Hepatocyte (in vitro differentiated cells): ENCODE results near the gene SCN9A.

Source experiments
- EZH2phosphoT487 ChIP-seq: fragments of 200-600 bp; sonication (generic); IDR thresholded peaks from one replicate; pipeline ENCODE4 v1.6.1; 2018; ENCODE audit warnings: antibody characterized with exemption, mild to moderate bottlenecking, low read depth, moderate library complexity; ENCODE audit not compliant: unreplicated experiment, severe bottlenecking
- TF ChIP-seq, protein P1 (sequence below): fragments of 200-600 bp; sonication (generic); IDR thresholded peaks from 2 replicates; pipeline ENCODE4 v1.5.1; 2016; ENCODE audit warnings: antibody characterized with exemption, mild to moderate bottlenecking; ENCODE audit not compliant: poor library complexity

DNA sequence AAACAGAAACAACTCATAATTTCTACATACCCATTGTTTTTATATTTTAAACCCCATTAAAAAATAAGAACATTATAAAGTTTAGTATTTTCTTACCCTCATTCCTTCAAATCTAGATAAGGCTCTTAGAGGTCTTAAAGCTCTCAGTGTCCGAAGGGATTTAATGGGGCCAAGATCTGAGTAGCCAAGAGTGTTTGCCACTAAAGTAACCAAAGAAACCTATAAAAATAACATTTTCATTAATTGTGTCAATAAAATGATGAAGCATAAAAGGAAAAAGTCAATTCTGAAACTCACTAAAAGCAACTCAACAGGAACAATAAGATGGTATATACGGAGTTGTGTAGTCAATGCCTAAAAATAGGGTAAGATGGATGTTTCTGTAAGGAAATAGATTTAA lies 142.5 kb downstream of the SCN9A start:
- no peak for TF ChIP-seq EZH2phosphoT487
- TF ChIP-seq, protein P1, sequence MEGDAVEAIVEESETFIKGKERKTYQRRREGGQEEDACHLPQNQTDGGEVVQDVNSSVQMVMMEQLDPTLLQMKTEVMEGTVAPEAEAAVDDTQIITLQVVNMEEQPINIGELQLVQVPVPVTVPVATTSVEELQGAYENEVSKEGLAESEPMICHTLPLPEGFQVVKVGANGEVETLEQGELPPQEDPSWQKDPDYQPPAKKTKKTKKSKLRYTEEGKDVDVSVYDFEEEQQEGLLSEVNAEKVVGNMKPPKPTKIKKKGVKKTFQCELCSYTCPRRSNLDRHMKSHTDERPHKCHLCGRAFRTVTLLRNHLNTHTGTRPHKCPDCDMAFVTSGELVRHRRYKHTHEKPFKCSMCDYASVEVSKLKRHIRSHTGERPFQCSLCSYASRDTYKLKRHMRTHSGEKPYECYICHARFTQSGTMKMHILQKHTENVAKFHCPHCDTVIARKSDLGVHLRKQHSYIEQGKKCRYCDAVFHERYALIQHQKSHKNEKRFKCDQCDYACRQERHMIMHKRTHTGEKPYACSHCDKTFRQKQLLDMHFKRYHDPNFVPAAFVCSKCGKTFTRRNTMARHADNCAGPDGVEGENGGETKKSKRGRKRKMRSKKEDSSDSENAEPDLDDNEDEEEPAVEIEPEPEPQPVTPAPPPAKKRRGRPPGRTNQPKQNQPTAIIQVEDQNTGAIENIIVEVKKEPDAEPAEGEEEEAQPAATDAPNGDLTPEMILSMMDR, result no peak
